ENCODE measurements around the gene EFL1.

Gene EFL1

GRCh38 chr15:82183121-82184031 is 79.2 kb downstream of the EFL1 start (continued):
- no peak for TF ChIP-seq PRDM2 (tag by site-specific recombination; IDR thresholded peaks at IDR 0.05; ENCODE audit: borderline replicate concordance)

DNA sequence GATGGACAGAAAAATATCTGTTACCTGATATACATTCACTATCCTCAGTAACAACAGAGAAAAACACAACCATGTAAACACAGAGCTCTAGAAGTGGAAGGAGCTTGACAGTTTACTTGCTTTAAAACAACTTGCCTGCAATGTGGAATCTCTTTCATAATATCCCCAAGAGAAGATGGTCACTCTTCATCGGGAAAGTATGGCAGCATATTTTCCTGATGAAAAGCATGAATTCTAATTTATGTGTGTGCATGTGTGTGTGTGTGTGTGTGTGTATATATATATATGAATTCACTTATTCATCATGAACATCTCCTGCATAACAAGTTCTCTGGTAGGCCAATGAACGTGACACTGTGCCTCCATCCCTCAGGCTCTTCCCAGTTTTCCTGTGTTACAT is 81.2 kb downstream of the EFL1 start:
- Histone ChIP-seq H3K36me3 (ENCODE audit: control insufficient read depth in 2 of 2, insufficient read depth in 1 of 2, low read length in 2 of 2) (no peaks in the 10 kb centered on the region; a peak in 1 of 3 replicates), H3K9me3 (ENCODE audit: control insufficient read depth, insufficient read depth, low read depth, low read length) (no peaks in the 10 kb centered on the region), H3K4me3 (ENCODE audit: low read depth, low read length) (no peak overlapping the region), H3K4me1 (ENCODE audit: control insufficient read depth, insufficient read depth, low read length) (peaks cover 16% of the 10 kb centered on the region), H3K27ac (ENCODE audit: extremely low read depth, low read depth, low read length) (no peak overlapping the region)
- TF ChIP-seq, protein P1, sequence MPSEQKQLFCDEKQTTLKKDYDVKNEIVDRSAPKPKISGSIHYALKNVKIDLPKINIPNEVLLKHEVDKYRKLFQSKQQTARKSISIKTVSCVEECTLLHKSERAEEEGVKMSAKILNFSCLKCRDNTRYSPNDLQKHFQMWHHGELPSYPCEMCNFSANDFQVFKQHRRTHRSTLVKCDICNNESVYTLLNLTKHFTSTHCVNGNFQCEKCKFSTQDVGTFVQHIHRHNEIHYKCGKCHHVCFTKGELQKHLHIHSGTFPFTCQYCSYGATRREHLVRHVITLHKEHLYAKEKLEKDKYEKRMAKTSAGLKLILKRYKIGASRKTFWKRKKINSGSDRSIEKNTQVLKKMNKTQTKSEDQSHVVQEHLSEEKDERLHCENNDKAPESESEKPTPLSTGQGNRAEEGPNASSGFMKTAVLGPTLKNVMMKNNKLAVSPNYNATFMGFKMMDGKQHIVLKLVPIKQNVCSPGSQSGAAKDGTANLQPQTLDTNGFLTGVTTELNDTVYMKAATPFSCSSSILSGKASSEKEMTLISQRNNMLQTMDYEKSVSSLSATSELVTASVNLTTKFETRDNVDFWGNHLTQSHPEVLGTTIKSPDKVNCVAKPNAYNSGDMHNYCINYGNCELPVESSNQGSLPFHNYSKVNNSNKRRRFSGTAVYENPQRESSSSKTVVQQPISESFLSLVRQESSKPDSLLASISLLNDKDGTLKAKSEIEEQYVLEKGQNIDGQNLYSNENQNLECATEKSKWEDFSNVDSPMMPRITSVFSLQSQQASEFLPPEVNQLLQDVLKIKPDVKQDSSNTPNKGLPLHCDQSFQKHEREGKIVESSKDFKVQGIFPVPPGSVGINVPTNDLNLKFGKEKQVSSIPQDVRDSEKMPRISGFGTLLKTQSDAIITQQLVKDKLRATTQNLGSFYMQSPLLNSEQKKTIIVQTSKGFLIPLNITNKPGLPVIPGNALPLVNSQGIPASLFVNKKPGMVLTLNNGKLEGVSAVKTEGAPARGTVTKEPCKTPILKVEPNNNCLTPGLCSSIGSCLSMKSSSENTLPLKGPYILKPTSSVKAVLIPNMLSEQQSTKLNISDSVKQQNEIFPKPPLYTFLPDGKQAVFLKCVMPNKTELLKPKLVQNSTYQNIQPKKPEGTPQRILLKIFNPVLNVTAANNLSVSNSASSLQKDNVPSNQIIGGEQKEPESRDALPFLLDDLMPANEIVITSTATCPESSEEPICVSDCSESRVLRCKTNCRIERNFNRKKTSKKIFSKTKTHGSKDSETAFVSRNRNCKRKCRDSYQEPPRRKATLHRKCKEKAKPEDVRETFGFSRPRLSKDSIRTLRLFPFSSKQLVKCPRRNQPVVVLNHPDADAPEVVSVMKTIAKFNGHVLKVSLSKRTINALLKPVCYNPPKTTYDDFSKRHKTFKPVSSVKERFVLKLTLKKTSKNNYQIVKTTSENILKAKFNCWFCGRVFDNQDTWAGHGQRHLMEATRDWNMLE (tag by site-specific recombination; conservative IDR thresholded peaks at IDR 0.05; ENCODE audit: low read depth): no peak
- TF ChIP-seq ZNF433 (tag by site-specific recombination; IDR thresholded peaks at IDR 0.05; ENCODE audit: low read depth) (no peak), YY2 (tag by site-specific recombination; IDR thresholded peaks at IDR 0.05) (no peak), ZNF664 (tag by site-specific recombination; IDR thresholded peaks at IDR 0.05) (no peak), ZNF350 (tag by site-specific recombination; IDR thresholded peaks at IDR 0.05) (no peak), ZNF670 (tag by site-specific recombination; IDR thresholded peaks at IDR 0.05; ENCODE audit: low read depth) (no peak), ZNF843 (tag by site-specific recombination; IDR thresholded peaks at IDR 0.05) (no peak), ZNF530 (tag by site-specific recombination; IDR thresholded peaks at IDR 0.05; ENCODE audit: low read depth) (no peak), ZNF341 (tag by site-specific recombination; IDR thresholded peaks at IDR 0.05; ENCODE audit: low read depth) (no peak), KLF1 (tag by site-specific recombination; IDR thresholded peaks at IDR 0.05) (no peak), YY1 (tag by site-specific recombination; IDR thresholded peaks at IDR 0.05) (no peak), ZNF2 (tag by site-specific recombination; IDR thresholded peaks at IDR 0.05) (no peak)
- TF ChIP-seq, protein P2, sequence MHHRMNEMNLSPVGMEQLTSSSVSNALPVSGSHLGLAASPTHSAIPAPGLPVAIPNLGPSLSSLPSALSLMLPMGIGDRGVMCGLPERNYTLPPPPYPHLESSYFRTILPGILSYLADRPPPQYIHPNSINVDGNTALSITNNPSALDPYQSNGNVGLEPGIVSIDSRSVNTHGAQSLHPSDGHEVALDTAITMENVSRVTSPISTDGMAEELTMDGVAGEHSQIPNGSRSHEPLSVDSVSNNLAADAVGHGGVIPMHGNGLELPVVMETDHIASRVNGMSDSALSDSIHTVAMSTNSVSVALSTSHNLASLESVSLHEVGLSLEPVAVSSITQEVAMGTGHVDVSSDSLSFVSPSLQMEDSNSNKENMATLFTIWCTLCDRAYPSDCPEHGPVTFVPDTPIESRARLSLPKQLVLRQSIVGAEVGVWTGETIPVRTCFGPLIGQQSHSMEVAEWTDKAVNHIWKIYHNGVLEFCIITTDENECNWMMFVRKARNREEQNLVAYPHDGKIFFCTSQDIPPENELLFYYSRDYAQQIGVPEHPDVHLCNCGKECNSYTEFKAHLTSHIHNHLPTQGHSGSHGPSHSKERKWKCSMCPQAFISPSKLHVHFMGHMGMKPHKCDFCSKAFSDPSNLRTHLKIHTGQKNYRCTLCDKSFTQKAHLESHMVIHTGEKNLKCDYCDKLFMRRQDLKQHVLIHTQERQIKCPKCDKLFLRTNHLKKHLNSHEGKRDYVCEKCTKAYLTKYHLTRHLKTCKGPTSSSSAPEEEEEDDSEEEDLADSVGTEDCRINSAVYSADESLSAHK (tag by site-specific recombination; IDR thresholded peaks at IDR 0.05): no peak
- TF ChIP-seq, protein P3, sequence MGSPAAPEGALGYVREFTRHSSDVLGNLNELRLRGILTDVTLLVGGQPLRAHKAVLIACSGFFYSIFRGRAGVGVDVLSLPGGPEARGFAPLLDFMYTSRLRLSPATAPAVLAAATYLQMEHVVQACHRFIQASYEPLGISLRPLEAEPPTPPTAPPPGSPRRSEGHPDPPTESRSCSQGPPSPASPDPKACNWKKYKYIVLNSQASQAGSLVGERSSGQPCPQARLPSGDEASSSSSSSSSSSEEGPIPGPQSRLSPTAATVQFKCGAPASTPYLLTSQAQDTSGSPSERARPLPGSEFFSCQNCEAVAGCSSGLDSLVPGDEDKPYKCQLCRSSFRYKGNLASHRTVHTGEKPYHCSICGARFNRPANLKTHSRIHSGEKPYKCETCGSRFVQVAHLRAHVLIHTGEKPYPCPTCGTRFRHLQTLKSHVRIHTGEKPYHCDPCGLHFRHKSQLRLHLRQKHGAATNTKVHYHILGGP (tag by site-specific recombination; IDR thresholded peaks at IDR 0.05): no peak
- ChIA-PET POLR2A (no interaction called here), CTCF (interaction anchor here (0.6 to 0.9 kb wide), 3 partner anchors 17 to 134 kb away, joined by 3 read pairs; no protein-coding TSS in a partner anchor)
